K562 (cell line): Measurements from ENCODE around the gene LY6G6F. TPM values are rescaled to one million over a fixed set of nuclear protein-coding genes. Genes with fewer than 3 reads are reported as not detected.

Source experiments
- NFXL1 ChIP-seq: fragments of 450-650 bp; formaldehyde crosslinking; IDR thresholded peaks from 2 replicates; pipeline ENCODE4 v1.4.0; 2021; ENCODE audit warnings: mild to moderate bottlenecking
- polyA plus RNA-seq, 8 experiments: library from polyadenylated mRNA; depleted of rRNA in 4 of 8; stranded (reverse) in 5 of 8; unstranded in 3 of 8; fragments of >200 nt; fragmentation: Nextera tagmentation in 2 of 8; fragmentation: Illumina TruSeq in 1 of 8; extraction: Ambion mirVana in 2 of 8; extraction: Trizol in 1 of 8; gene quantifications; 2 replicates each; pipeline versions ENCODE4 v1.2.1 to v1.2.3, GENCODE V29; 2011 to 2014; ENCODE audit warnings: inconsistent platforms in 1 of 8, missing spikeins in 1 of 8
- total RNA-seq, 7 experiments: library from RNA; depleted of rRNA in 6 of 7; stranded (reverse); fragments of >200 nt in 6 of 7; fragmentation: Illumina TruSeq in 2 of 7; extraction: Trizol in 2 of 7; gene quantifications; 2 replicates each; pipeline versions ENCODE4 v1.2.1 to v1.2.3, GENCODE V29; 2011 to 2021; ENCODE audit warnings: low replicate concordance in 1 of 7
- TF ChIP-seq, protein P1 (sequence below), 3 experiments: IDR thresholded peaks in 2 of 3; conservative IDR thresholded peaks in 1 of 3; 2 replicates each; pipeline ENCODE4 v1.5.1; 2011 to 2012; ENCODE audit warnings: low read length in 3 of 3, mild to moderate bottlenecking in 3 of 3, control low read depth in 2 of 3, improper control_type of control experiment in 1 of 3, inconsistent platforms in 1 of 3, low read depth in 1 of 3, mixed read lengths in 1 of 3, moderate library complexity in 1 of 3; ENCODE audit not compliant: insufficient read depth in 2 of 3
- TF ChIP-seq, protein P2 (sequence below): fragments of 200-600 bp; sonication (generic); IDR thresholded peaks from one replicate; pipeline ENCODE4 v1.6.1; 2012; ENCODE audit warnings: mild to moderate bottlenecking, low read depth, low read length, inconsistent platforms
- TF ChIP-seq, protein P3 (sequence below): IDR thresholded peaks from 3 replicates; pipeline ENCODE4 v1.6.1; 2011; ENCODE audit warnings: borderline replicate concordance, mild to moderate bottlenecking; ENCODE audit not compliant: insufficient read length, insufficient read depth
- TF ChIP-seq, protein P4 (sequence below): sonication (generic); formaldehyde crosslinking; IDR thresholded peaks from 2 replicates; pipeline ENCODE4 v1.8.0; 2022; ENCODE audit warnings: missing genetic modification reagents, mild to moderate bottlenecking, borderline replicate concordance
- TF ChIP-seq, protein P5 (sequence below): fragments of 450-650 bp; IDR thresholded peaks from 2 replicates; pipeline ENCODE4 v1.6.1; 2014; ENCODE audit warnings: low read depth, mild to moderate bottlenecking, moderate library complexity, borderline replicate concordance

The LY6G6F gene
- total and polyA plus RNA-seq, 9 of the 15 experiments (the other 6 are each of a cell fraction or from before 2014, with no cell fraction given), result 0.14 to 0.50 (median 0.28) TPM; not detected in 2

DNA sequence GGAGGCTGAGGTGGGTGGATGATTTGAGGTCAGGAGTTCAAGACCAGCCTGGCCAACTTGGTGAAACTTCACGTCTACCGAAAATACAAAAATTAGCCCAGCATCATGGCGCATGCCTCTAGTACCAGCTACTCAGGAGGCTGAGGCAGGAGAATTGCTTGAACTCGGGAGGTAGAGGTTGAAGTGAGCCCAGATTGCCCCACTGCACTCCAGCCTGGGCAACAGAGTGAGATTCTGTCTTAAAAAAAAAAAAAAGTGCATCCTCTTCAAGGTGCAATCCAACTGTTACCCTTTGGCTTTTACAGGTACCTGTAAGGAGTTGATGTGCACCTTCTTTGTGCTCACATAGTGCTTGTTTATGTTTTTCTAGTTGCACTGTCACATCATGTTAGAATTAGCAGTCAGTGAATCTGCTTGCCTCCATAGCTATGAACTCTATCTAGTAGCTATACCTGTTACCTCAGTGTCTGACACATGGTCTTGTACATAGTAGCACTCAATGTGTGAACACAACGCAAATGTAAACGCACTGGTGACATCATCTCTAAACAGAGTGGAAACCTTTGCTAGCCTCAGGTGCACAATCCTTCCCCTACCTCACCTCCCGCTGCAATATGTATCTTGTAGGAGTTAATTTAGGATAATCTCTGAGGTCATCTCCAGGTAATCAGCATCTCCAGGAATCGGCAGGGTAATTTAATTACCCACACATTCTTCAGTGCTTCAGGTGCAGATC, 42.8 kb downstream of the LY6G6F start (continued):
- TF ChIP-seq, protein P1, sequence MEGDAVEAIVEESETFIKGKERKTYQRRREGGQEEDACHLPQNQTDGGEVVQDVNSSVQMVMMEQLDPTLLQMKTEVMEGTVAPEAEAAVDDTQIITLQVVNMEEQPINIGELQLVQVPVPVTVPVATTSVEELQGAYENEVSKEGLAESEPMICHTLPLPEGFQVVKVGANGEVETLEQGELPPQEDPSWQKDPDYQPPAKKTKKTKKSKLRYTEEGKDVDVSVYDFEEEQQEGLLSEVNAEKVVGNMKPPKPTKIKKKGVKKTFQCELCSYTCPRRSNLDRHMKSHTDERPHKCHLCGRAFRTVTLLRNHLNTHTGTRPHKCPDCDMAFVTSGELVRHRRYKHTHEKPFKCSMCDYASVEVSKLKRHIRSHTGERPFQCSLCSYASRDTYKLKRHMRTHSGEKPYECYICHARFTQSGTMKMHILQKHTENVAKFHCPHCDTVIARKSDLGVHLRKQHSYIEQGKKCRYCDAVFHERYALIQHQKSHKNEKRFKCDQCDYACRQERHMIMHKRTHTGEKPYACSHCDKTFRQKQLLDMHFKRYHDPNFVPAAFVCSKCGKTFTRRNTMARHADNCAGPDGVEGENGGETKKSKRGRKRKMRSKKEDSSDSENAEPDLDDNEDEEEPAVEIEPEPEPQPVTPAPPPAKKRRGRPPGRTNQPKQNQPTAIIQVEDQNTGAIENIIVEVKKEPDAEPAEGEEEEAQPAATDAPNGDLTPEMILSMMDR (IDR thresholded peaks at IDR 0.05 in 2 of 3, conservative IDR thresholded peaks at IDR 0.05 in 1 of 3; ENCODE audit: insufficient read depth in 2 of 3, low read depth in 1 of 3, low read length in 3 of 3), result no peak
- TF ChIP-seq, protein P2, sequence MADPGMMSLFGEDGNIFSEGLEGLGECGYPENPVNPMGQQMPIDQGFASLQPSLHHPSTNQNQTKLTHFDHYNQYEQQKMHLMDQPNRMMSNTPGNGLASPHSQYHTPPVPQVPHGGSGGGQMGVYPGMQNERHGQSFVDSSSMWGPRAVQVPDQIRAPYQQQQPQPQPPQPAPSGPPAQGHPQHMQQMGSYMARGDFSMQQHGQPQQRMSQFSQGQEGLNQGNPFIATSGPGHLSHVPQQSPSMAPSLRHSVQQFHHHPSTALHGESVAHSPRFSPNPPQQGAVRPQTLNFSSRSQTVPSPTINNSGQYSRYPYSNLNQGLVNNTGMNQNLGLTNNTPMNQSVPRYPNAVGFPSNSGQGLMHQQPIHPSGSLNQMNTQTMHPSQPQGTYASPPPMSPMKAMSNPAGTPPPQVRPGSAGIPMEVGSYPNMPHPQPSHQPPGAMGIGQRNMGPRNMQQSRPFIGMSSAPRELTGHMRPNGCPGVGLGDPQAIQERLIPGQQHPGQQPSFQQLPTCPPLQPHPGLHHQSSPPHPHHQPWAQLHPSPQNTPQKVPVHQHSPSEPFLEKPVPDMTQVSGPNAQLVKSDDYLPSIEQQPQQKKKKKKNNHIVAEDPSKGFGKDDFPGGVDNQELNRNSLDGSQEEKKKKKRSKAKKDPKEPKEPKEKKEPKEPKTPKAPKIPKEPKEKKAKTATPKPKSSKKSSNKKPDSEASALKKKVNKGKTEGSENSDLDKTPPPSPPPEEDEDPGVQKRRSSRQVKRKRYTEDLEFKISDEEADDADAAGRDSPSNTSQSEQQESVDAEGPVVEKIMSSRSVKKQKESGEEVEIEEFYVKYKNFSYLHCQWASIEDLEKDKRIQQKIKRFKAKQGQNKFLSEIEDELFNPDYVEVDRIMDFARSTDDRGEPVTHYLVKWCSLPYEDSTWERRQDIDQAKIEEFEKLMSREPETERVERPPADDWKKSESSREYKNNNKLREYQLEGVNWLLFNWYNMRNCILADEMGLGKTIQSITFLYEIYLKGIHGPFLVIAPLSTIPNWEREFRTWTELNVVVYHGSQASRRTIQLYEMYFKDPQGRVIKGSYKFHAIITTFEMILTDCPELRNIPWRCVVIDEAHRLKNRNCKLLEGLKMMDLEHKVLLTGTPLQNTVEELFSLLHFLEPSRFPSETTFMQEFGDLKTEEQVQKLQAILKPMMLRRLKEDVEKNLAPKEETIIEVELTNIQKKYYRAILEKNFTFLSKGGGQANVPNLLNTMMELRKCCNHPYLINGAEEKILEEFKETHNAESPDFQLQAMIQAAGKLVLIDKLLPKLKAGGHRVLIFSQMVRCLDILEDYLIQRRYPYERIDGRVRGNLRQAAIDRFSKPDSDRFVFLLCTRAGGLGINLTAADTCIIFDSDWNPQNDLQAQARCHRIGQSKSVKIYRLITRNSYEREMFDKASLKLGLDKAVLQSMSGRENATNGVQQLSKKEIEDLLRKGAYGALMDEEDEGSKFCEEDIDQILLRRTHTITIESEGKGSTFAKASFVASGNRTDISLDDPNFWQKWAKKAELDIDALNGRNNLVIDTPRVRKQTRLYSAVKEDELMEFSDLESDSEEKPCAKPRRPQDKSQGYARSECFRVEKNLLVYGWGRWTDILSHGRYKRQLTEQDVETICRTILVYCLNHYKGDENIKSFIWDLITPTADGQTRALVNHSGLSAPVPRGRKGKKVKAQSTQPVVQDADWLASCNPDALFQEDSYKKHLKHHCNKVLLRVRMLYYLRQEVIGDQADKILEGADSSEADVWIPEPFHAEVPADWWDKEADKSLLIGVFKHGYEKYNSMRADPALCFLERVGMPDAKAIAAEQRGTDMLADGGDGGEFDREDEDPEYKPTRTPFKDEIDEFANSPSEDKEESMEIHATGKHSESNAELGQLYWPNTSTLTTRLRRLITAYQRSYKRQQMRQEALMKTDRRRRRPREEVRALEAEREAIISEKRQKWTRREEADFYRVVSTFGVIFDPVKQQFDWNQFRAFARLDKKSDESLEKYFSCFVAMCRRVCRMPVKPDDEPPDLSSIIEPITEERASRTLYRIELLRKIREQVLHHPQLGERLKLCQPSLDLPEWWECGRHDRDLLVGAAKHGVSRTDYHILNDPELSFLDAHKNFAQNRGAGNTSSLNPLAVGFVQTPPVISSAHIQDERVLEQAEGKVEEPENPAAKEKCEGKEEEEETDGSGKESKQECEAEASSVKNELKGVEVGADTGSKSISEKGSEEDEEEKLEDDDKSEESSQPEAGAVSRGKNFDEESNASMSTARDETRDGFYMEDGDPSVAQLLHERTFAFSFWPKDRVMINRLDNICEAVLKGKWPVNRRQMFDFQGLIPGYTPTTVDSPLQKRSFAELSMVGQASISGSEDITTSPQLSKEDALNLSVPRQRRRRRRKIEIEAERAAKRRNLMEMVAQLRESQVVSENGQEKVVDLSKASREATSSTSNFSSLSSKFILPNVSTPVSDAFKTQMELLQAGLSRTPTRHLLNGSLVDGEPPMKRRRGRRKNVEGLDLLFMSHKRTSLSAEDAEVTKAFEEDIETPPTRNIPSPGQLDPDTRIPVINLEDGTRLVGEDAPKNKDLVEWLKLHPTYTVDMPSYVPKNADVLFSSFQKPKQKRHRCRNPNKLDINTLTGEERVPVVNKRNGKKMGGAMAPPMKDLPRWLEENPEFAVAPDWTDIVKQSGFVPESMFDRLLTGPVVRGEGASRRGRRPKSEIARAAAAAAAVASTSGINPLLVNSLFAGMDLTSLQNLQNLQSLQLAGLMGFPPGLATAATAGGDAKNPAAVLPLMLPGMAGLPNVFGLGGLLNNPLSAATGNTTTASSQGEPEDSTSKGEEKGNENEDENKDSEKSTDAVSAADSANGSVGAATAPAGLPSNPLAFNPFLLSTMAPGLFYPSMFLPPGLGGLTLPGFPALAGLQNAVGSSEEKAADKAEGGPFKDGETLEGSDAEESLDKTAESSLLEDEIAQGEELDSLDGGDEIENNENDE, result no peak
- no peak for TF ChIP-seq NFXL1 (CRISPR knock-in tag)
- TF ChIP-seq, protein P3, sequence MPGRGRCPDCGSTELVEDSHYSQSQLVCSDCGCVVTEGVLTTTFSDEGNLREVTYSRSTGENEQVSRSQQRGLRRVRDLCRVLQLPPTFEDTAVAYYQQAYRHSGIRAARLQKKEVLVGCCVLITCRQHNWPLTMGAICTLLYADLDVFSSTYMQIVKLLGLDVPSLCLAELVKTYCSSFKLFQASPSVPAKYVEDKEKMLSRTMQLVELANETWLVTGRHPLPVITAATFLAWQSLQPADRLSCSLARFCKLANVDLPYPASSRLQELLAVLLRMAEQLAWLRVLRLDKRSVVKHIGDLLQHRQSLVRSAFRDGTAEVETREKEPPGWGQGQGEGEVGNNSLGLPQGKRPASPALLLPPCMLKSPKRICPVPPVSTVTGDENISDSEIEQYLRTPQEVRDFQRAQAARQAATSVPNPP, result no peak
- TF ChIP-seq, protein P4, sequence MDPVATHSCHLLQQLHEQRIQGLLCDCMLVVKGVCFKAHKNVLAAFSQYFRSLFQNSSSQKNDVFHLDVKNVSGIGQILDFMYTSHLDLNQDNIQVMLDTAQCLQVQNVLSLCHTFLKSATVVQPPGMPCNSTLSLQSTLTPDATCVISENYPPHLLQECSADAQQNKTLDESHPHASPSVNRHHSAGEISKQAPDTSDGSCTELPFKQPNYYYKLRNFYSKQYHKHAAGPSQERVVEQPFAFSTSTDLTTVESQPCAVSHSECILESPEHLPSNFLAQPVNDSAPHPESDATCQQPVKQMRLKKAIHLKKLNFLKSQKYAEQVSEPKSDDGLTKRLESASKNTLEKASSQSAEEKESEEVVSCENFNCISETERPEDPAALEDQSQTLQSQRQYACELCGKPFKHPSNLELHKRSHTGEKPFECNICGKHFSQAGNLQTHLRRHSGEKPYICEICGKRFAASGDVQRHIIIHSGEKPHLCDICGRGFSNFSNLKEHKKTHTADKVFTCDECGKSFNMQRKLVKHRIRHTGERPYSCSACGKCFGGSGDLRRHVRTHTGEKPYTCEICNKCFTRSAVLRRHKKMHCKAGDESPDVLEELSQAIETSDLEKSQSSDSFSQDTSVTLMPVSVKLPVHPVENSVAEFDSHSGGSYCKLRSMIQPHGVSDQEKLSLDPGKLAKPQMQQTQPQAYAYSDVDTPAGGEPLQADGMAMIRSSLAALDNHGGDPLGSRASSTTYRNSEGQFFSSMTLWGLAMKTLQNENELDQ (CRISPR knock-in tag), result no peak
- TF ChIP-seq, protein P5, sequence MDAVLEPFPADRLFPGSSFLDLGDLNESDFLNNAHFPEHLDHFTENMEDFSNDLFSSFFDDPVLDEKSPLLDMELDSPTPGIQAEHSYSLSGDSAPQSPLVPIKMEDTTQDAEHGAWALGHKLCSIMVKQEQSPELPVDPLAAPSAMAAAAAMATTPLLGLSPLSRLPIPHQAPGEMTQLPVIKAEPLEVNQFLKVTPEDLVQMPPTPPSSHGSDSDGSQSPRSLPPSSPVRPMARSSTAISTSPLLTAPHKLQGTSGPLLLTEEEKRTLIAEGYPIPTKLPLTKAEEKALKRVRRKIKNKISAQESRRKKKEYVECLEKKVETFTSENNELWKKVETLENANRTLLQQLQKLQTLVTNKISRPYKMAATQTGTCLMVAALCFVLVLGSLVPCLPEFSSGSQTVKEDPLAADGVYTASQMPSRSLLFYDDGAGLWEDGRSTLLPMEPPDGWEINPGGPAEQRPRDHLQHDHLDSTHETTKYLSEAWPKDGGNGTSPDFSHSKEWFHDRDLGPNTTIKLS, result no peak
